NCI-H1930 (cell line): ENCODE measurements around the gene PEX11G.
"Not testable (repeated sequence)": the region's sequence is repeated elsewhere in the genome, so short reads cannot be mapped to it uniquely, and the experiment has no call there.

Experiments used
- DNase-seq, 2 experiments: peaks; one replicate each; lab custom pipeline; 2025; lab: John Stamatoyannopoulos, UW

Gene PEX11G

DNA sequence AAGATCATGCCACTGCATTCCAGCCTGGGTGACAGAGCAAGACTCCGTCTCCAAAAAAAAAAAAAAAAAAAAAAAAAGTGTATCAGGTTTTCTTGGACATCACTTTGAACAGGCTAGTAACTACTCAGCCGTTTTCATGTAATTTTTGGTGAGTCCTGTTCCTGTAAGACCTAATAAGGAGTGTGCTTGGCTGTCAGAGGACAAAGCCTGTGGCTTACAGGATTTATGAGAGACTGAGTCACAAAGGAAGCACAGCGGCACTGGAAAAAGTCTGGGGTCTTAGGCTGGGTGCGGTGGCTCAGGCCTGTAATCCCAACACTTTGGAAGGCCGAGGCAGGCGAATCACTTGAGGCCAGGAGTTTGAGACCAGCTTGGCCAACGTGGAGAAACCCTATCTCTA lies 55.4 kb downstream of the PEX11G start:
- DNase-seq = not testable (repeated sequence)

DNA sequence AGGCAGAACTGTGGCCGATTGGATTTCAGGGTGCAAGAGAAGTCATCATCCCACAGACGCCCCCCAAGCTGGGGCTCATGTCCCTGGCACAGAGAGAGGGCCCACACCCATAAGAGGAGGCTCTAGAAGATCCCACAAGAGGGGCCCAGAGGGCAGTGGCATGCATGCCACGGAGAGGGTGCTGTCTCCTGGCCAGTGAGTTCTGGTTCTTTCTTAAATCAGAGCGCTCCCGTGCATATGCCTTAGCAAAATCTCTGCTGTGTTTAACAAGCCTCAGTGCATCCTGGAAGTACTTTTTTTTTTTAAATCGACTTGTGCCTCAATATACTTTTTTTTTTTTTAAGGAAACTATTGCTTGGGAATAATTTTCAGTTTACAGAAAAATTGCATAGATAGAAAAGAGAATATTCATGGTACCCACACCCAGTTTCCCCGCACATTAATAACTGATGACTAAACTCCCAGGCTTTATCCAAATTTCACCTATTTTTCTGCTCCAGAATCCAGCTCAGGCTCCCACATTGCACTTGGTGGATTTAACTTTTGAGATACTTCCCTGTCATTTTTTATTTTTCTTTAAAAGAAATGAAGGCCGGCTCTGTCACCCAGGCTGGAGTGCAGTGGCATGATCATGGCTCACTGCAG lies 59.1 kb downstream of the PEX11G start:
- no peak for DNase-seq

DNA sequence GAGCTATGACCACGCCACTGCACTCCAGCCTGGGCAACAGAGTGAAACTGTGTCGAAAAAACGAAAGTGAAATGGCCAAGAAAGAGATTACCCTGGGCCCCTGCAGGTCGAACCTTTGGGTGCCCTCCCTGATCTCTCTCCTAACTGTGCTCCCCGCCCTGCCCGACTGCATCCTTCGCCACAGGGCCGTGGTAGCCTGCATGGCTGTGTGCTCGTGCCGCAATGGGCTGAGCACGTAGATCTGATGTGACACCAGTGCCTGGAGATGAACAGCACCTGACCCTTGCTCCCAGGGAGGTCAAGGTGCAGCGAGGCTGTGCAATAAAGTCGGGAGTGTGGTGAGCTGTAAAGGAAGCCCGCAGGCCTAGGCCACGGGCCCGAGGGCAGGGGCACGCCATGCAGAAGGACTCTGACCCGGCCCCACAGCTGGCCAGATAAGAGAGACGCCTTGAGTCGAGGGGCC lies 60.2 kb downstream of the PEX11G start:
- no peak for DNase-seq

DNA sequence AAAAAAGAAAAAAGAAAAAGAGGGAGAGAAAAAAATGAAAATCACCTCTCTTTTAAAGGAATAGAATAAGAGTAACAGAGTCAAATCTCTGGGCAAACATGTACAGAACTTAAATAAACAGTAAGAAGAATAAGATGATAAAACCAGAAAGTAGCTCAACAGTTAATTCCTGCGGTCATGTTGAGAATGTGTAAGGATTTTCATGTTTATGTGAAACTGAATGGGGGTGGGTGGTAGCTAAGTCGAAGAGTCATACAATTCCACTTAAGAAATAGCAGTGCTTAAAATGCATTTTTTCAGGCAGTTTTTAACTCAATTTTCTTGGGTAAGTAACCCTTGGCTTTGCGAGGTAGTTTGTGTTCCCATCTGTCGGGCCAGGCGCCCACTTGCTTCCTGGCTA lies 60.9 kb downstream of the PEX11G start:
- DNase-seq = no peak

DNA sequence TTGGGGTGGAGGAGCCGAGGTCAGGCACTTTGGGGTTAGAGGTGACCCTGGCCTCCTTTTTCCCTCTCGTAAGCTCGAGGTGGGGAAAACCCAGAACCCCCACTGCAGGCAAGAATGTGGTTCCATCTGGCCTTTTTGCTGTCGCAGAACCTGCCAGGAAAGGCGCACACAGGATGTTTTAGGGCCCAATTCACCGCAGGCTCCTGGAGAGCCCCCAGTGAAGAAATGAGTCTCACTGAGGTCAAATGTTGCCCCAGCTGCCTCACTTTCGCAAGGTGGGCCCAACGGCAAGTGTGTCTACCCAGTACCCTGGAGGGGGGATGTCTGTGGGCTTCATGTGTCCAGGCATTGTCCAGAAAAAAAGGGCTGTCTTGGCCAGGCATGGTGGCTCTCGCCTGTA lies 61.8 kb downstream of the PEX11G start:
- DNase-seq = no peak
